Measurements from ENCODE around the gene IL17RD. TPM values are rescaled to one million over a fixed set of nuclear protein-coding genes. Genes with fewer than 3 reads are reported as not detected.
"Not testable (repeated sequence)": the region's sequence is repeated elsewhere in the genome, so short reads cannot be mapped to it uniquely, and the experiment has no call there.

The IL17RD gene
- total RNA-seq, 1 donor from 2014 or later, result not detected

- intact Hi-C loops (cut with micrococcal nuclease), result no loop called here
Observed at GRCh38 chr3:57095363-57095762, 69.8 kb downstream of the IL17RD start.

- intact Hi-C loops (cut with micrococcal nuclease), result no loop called here
Observed at GRCh38 chr3:57094575-57094974, 70.6 kb downstream of the IL17RD start.

- intact Hi-C loops (cut with micrococcal nuclease), result no loop called here
Observed at GRCh38 chr3:57093971-57094535, 71.1 kb downstream of the IL17RD start.

GRCh38 chr3:57093489-57093888, 71.7 kb downstream of the IL17RD start:
- intact Hi-C loops (cut with micrococcal nuclease), result no loop called here

GRCh38 chr3:57091521-57092273, 73.5 kb downstream of the IL17RD start:
- intact Hi-C loops (cut with micrococcal nuclease), result no loop called here

GRCh38 chr3:57089043-57089442, 76.1 kb downstream of the IL17RD start:
- intact Hi-C loops (cut with micrococcal nuclease), result no loop called here

- intact Hi-C loops (cut with micrococcal nuclease), result no loop called here
Observed at GRCh38 chr3:57088503-57088902, 76.7 kb downstream of the IL17RD start.

- intact Hi-C loops (cut with micrococcal nuclease), result no loop called here
Observed at GRCh38 chr3:57087361-57088092, 77.6 kb downstream of the IL17RD start.

- intact Hi-C loops (cut with micrococcal nuclease), result no loop called here
Observed at GRCh38 chr3:57086201-57086600, 79.0 kb downstream of the IL17RD start.

GRCh38 chr3:57085211-57085610, 79.9 kb downstream of the IL17RD start:
- intact Hi-C loops (cut with micrococcal nuclease), result no loop called here

- intact Hi-C loops (cut with micrococcal nuclease), result not testable (repeated sequence)
Observed at GRCh38 chr3:57083266-57083995, 81.7 kb downstream of the IL17RD start.

- intact Hi-C loops (cut with micrococcal nuclease), result no loop called here
Observed at GRCh38 chr3:57082481-57082880, 82.7 kb downstream of the IL17RD start.

- intact Hi-C loops (cut with micrococcal nuclease), result no loop called here
Observed at GRCh38 chr3:57081173-57081572, 84.0 kb downstream of the IL17RD start.

- intact Hi-C loops (cut with micrococcal nuclease), result no loop called here
Observed at GRCh38 chr3:57080171-57080570, 85.0 kb downstream of the IL17RD start.

GRCh38 chr3:57079474-57079831, 85.7 kb downstream of the IL17RD start:
- intact Hi-C loops (cut with micrococcal nuclease), result loop anchor here (2.0 kb wide), 2 partner anchors 85 to 385 kb away; no protein-coding TSS in a partner anchor

GRCh38 chr3:57078635-57079473, 86.3 kb downstream of the IL17RD start:
- intact Hi-C loops (cut with micrococcal nuclease), result loop anchor here (2.0 kb wide), 2 partner anchors 84 to 384 kb away; no protein-coding TSS in a partner anchor

GRCh38 chr3:57078344-57078634, 86.9 kb downstream of the IL17RD start:
- intact Hi-C loops (cut with micrococcal nuclease), result loop anchor here (2.0 kb wide), 2 partner anchors 83 to 383 kb away; no protein-coding TSS in a partner anchor

- intact Hi-C loops (cut with micrococcal nuclease), result loop anchor here (2.0 kb wide), 2 partner anchors 83 to 383 kb away; no protein-coding TSS in a partner anchor
Observed at GRCh38 chr3:57077630-57078343, 87.4 kb downstream of the IL17RD start.

GRCh38 chr3:57076422-57076951, 88.7 kb downstream of the IL17RD start:
- intact Hi-C loops (cut with micrococcal nuclease), result no loop called here

GRCh38 chr3:57074135-57074534, 91.0 kb downstream of the IL17RD start:
- intact Hi-C loops (cut with micrococcal nuclease), result no loop called here
